A673 (cell line): ENCODE measurements around the gene SMARCA2. TPM values are rescaled to one million over a fixed set of nuclear protein-coding genes. Genes with fewer than 3 reads are reported as not detected.

ENCODE experiments used
- BruUV-seq: library from RNA; stranded (reverse); fragments of 400-500 nt; replicated peaks from 2 replicates; lab custom pipeline; 2021; lab: Mats Ljungman, UMichigan
- CTCF ChIA-PET: fragments of 300-600 bp; sonication (Branson Sonifier 250); formaldehyde crosslinking; loops from one replicate; lab custom pipeline; 2022; ENCODE audit warnings: antibody characterized with exemption; lab: Charles Lee
- POLR2A ChIA-PET: fragments of 300-600 bp; sonication (Branson Sonifier 250); formaldehyde crosslinking; loops from one replicate; lab custom pipeline; 2022; ENCODE audit warnings: antibody characterized with exemption; ENCODE audit not compliant: low non-redundant PET; lab: Charles Lee
- DNase-seq: peaks from one replicate; pipeline ENCODE4 v3.0.0-alpha.2; 2015; ENCODE audit warnings: low spot score
- H3K27ac ChIP-seq: fragments of 200-600 bp; sonication (generic); 2 replicates; pipeline ENCODE4 v1.5.1; 2016; ENCODE audit warnings: mixed run types, low read depth, mild to moderate bottlenecking, mixed read lengths, antibody characterized with exemption, low read length; ENCODE audit not compliant: poor library complexity, severe bottlenecking
- H3K27me3 ChIP-seq: fragments of 200-600 bp; sonication (generic); replicated peaks from 2 replicates; pipeline ENCODE4 v1.6.1; 2017; ENCODE audit warnings: mixed run types, low read depth, mild to moderate bottlenecking, mixed read lengths, antibody characterized with exemption, low read length; ENCODE audit not compliant: insufficient read depth, poor library complexity
- H3K36me3 ChIP-seq: fragments of 200-600 bp; sonication (generic); 2 replicates; pipeline ENCODE4 v1.6.1; 2016; ENCODE audit warnings: mixed run types, mild to moderate bottlenecking, mixed read lengths, antibody characterized with exemption, low read length; ENCODE audit not compliant: insufficient read depth, poor library complexity, severe bottlenecking
- H3K4me1 ChIP-seq: fragments of 200-600 bp; sonication (generic); 2 replicates; pipeline ENCODE4 v1.6.1; 2017; ENCODE audit warnings: mixed run types, mild to moderate bottlenecking, mixed read lengths, antibody characterized with exemption, low read length; ENCODE audit not compliant: insufficient read depth, poor library complexity, severe bottlenecking
- H3K4me3 ChIP-seq: fragments of 200-600 bp; sonication (generic); 2 replicates; pipeline ENCODE4 v1.5.1; 2016; ENCODE audit warnings: low read depth, mixed run types, mild to moderate bottlenecking, mixed read lengths, low read length; ENCODE audit not compliant: poor library complexity, severe bottlenecking
- H3K9me3 ChIP-seq: fragments of 200-600 bp; sonication (generic); 2 replicates; pipeline ENCODE4 v1.6.1; 2016; ENCODE audit warnings: mixed run types, low read depth, mild to moderate bottlenecking, mixed read lengths, antibody characterized with exemption, low read length; ENCODE audit not compliant: poor library complexity, severe bottlenecking
- EZH2 ChIP-seq: fragments of 200-600 bp; sonication (generic); IDR thresholded peaks from 2 replicates; pipeline ENCODE4 v1.6.1; 2017; ENCODE audit warnings: borderline replicate concordance, low read depth, mild to moderate bottlenecking, mixed read lengths, antibody characterized with exemption, low read length; ENCODE audit not compliant: poor library complexity, severe bottlenecking
- intact Hi-C: fragments of 100-400 bp; cut with micrococcal nuclease; formaldehyde crosslinking; loops from one replicate; pipeline ENCODE4 v1.10.0; 2022; ENCODE audit not compliant: unreplicated experiment
- total RNA-seq: library from RNA; stranded (reverse); gene quantifications from 2 replicates; pipeline ENCODE4 v1.2.3, GENCODE V29; 2021
- TF ChIP-seq, protein P1 (sequence below): fragments of 300-800, 200-600 bp; sonication (generic); conservative IDR thresholded peaks from 2 replicates; pipeline ENCODE4 v1.5.1; 2017; ENCODE audit warnings: low read depth, mild to moderate bottlenecking, antibody characterized with exemption, low read length, moderate library complexity, mixed read lengths

Gene SMARCA2
- total RNA-seq, 1 experiment from 2014 or later, result 69.0 TPM

- POLR2A ChIA-PET, result no interaction called here
- no TSS peak for BruUV-seq
- peak overlapping the region; percentile 40 for H3K4me3 ChIP-seq
- H3K9me3 ChIP-seq, result peaks cover 4% of the 10 kb centered on the region
- no peak for DNase-seq
- CTCF ChIA-PET, result no interaction called here
- TF ChIP-seq EZH2, result no peak
- TF ChIP-seq, protein P1, sequence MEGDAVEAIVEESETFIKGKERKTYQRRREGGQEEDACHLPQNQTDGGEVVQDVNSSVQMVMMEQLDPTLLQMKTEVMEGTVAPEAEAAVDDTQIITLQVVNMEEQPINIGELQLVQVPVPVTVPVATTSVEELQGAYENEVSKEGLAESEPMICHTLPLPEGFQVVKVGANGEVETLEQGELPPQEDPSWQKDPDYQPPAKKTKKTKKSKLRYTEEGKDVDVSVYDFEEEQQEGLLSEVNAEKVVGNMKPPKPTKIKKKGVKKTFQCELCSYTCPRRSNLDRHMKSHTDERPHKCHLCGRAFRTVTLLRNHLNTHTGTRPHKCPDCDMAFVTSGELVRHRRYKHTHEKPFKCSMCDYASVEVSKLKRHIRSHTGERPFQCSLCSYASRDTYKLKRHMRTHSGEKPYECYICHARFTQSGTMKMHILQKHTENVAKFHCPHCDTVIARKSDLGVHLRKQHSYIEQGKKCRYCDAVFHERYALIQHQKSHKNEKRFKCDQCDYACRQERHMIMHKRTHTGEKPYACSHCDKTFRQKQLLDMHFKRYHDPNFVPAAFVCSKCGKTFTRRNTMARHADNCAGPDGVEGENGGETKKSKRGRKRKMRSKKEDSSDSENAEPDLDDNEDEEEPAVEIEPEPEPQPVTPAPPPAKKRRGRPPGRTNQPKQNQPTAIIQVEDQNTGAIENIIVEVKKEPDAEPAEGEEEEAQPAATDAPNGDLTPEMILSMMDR, result peak; percentile 36
- peaks cover 12% of the 10 kb centered on the region for H3K4me1 ChIP-seq
- intact Hi-C loops, result loop anchor here (10.0 kb wide), 1 partner anchor 253 kb away; no protein-coding TSS in a partner anchor
- no peak overlapping the region for H3K27ac ChIP-seq
- no peaks in the 10 kb centered on the region for H3K36me3 ChIP-seq
- no peaks in the 10 kb centered on the region for H3K27me3 ChIP-seq
These were observed 226.3 kb downstream of the SMARCA2 start for GRCh38 chr9:2241461-2241835.

- BruUV-seq, result no TSS peak
- no peak for TF ChIP-seq EZH2
- TF ChIP-seq, protein P1, result no peak; the same call in 1 of the 2 replicates
- H3K36me3 ChIP-seq, result no peaks in the 10 kb centered on the region
- intact Hi-C loops, result loop anchor here (10.0 kb wide), 1 partner anchor 253 kb away; no protein-coding TSS in a partner anchor
- ChIA-PET CTCF (no interaction called here), POLR2A (no interaction called here)
- H3K9me3 ChIP-seq, result peaks cover 4% of the 10 kb centered on the region
- peak; percentile 93 for DNase-seq
- peak overlapping the region; percentile 40 for H3K4me3 ChIP-seq
- H3K27me3 ChIP-seq, result no peaks in the 10 kb centered on the region
- H3K27ac ChIP-seq, result peak overlapping the region; percentile 57
- H3K4me1 ChIP-seq, result peaks cover 12% of the 10 kb centered on the region
These were observed 226.9 kb downstream of the SMARCA2 start for GRCh38 chr9:2241836-2242741.

GRCh38 chr9:2242831-2243330 is 227.7 kb downstream of the SMARCA2 start:
- no peaks in the 10 kb centered on the region for H3K36me3 ChIP-seq
- no peaks in the 10 kb centered on the region for H3K27me3 ChIP-seq
- H3K27ac ChIP-seq, result no peak overlapping the region
- TF ChIP-seq EZH2, result no peak
- TF ChIP-seq, protein P1, result no peak
- no peak for DNase-seq
- no TSS peak for BruUV-seq
- H3K4me1 ChIP-seq, result peaks cover 12% of the 10 kb centered on the region
- CTCF ChIA-PET, result no interaction called here
- intact Hi-C loops, result loop anchor here (10.0 kb wide), 1 partner anchor 252 kb away; no protein-coding TSS in a partner anchor
- H3K4me3 ChIP-seq, result peak overlapping the region; percentile 40
- POLR2A ChIA-PET, result no interaction called here
- peaks cover 4% of the 10 kb centered on the region for H3K9me3 ChIP-seq
